ENCODE measurements around the gene AMD1.

- TF ChIP-seq CTCF (conservative IDR thresholded peaks at IDR 0.05 in 1 of 2, IDR thresholded peaks at IDR 0.05 in 1 of 2; ENCODE audit: extremely low read depth in 1 of 2, insufficient read depth in 1 of 2, low read depth in 1 of 2, low read length in 2 of 2) (no peak), EZH2 (IDR thresholded peaks at IDR 0.05; ENCODE audit: borderline replicate concordance, low read length) (no peak)
Measured at GRCh38 chr6:110858562-110859214, 15.9 kb upstream of the AMD1 start.

Data from mammary epithelial cell (primary cell).